GM23338 (cell line): ENCODE data around the gene IGFBP7. TPM values are rescaled to one million over a fixed set of nuclear protein-coding genes. Genes with fewer than 3 reads are reported as not detected.
A peak's percentile ranks its signal among the peaks of the same experiment; 100 is the strongest.

Source experiments
- ATAC-seq: fragments of 200-7000 bp; cut with Tn5 transposase; 3 replicates; pipeline ENCODE4 v1.9.1; 2020
- DNase-seq: peaks from one replicate; pipeline ENCODE4 v3.0.0-alpha.2; 2015; ENCODE audit warnings: low spot score
- H2AFZ ChIP-seq: fragments of 200-600 bp; sonication (generic); 2 replicates; pipeline ENCODE4 v1.8.0; 2016; ENCODE audit warnings: antibody characterized with exemption, mild to moderate bottlenecking, moderate library complexity
- H3F3A ChIP-seq: fragments of 200-600 bp; sonication (generic); replicated peaks from 2 replicates; pipeline ENCODE4 v1.8.0; 2017; ENCODE audit warnings: antibody characterized with exemption, mixed run types, low read depth
- H3K27ac ChIP-seq: fragments of 200-600 bp; sonication (generic); 2 replicates; pipeline ENCODE4 v1.6.1; 2016; ENCODE audit warnings: low read depth
- H3K27me3 ChIP-seq: fragments of 200-600 bp; sonication (generic); 2 replicates; pipeline ENCODE4 v1.8.0; 2016; ENCODE audit warnings: mild to moderate bottlenecking, mixed run types, moderate library complexity; ENCODE audit not compliant: insufficient read depth
- H3K36me3 ChIP-seq: fragments of 200-600 bp; sonication (generic); 2 replicates; pipeline ENCODE4 v1.8.0; 2016; ENCODE audit warnings: mild to moderate bottlenecking; ENCODE audit not compliant: insufficient read depth
- H3K4me1 ChIP-seq: fragments of 200-600 bp; sonication (generic); 2 replicates; pipeline ENCODE4 v1.8.0; 2016; ENCODE audit warnings: mild to moderate bottlenecking, moderate library complexity; ENCODE audit not compliant: insufficient read depth
- H3K4me2 ChIP-seq: fragments of 200-600 bp; sonication (generic); 2 replicates; pipeline ENCODE4 v1.7.1; 2017; ENCODE audit warnings: mixed run types
- H3K4me3 ChIP-seq: fragments of 200-600 bp; sonication (generic); 2 replicates; pipeline ENCODE4 v1.6.1; 2016; ENCODE audit warnings: mixed run types
- H3K79me2 ChIP-seq: fragments of 200-600 bp; sonication (generic); replicated peaks from 2 replicates; pipeline ENCODE4 v1.8.0; 2017; ENCODE audit warnings: mild to moderate bottlenecking; ENCODE audit not compliant: insufficient read depth
- H3K9me2 ChIP-seq: fragments of 200-600 bp; sonication (generic); 2 replicates; pipeline ENCODE4 v1.8.0; 2017; ENCODE audit not compliant: insufficient read depth
- H4K20me1 ChIP-seq: fragments of 200-600 bp; sonication (generic); replicated peaks from 2 replicates; pipeline ENCODE4 v1.8.0; 2017; ENCODE audit warnings: mild to moderate bottlenecking; ENCODE audit not compliant: insufficient read depth
- H3K27ac Mint-ChIP-seq: 2 replicates; pipeline ENCODE4 v1.8.0; 2020; ENCODE audit warnings: inconsistent platforms, mild to moderate bottlenecking, moderate library complexity, mixed read lengths
- H3K27me3 Mint-ChIP-seq: 3 replicates; pipeline ENCODE4 v1.8.0; 2022; ENCODE audit warnings: low read depth, mild to moderate bottlenecking, moderate library complexity, mixed read lengths, inconsistent platforms; ENCODE audit not compliant: insufficient read depth, poor library complexity
- H3K36me3 Mint-ChIP-seq: 3 replicates; pipeline ENCODE4 v1.8.0; 2021; ENCODE audit warnings: low read depth, mild to moderate bottlenecking, inconsistent platforms, moderate library complexity, mixed read lengths
- H3K4me1 Mint-ChIP-seq: 3 replicates; pipeline ENCODE4 v1.8.0; 2020; ENCODE audit warnings: mild to moderate bottlenecking, inconsistent platforms, mixed read lengths
- H3K4me3 Mint-ChIP-seq: 3 replicates; pipeline ENCODE4 v1.8.0; 2021; ENCODE audit warnings: moderate library complexity, mild to moderate bottlenecking, inconsistent platforms, mixed read lengths
- H3K9me3 Mint-ChIP-seq: 3 replicates; pipeline ENCODE4 v1.8.0; 2020; ENCODE audit warnings: moderate library complexity, mild to moderate bottlenecking, inconsistent platforms, mixed read lengths
- CREB1 ChIP-seq: fragments of 250-450 bp; sonication (Bioruptor Pico); IDR thresholded peaks from 2 replicates; pipeline ENCODE4 v1.5.0; 2020; ENCODE audit warnings: low read depth, mild to moderate bottlenecking, moderate library complexity
- EZH2 ChIP-seq: fragments of 200-600 bp; sonication (generic); IDR thresholded peaks from one replicate; pipeline ENCODE4 v1.8.0; 2017; ENCODE audit warnings: antibody characterized with exemption, mild to moderate bottlenecking, low read depth; ENCODE audit not compliant: unreplicated experiment
- EZH2phosphoT487 ChIP-seq: fragments of 200-600 bp; sonication (generic); IDR thresholded peaks from one replicate; pipeline ENCODE4 v1.8.1; 2018; ENCODE audit warnings: antibody characterized with exemption; ENCODE audit not compliant: unreplicated experiment
- JUNB ChIP-seq: IDR thresholded peaks from one replicate; pipeline ENCODE4 v1.6.1; 2016; ENCODE audit warnings: antibody characterized with exemption; ENCODE audit not compliant: unreplicated experiment
- NANOG ChIP-seq: IDR thresholded peaks from 2 replicates; pipeline ENCODE4 v1.6.1; 2016; ENCODE audit warnings: antibody characterized with exemption, borderline replicate concordance
- POLR2AphosphoS5 ChIP-seq: IDR thresholded peaks from 2 replicates; pipeline ENCODE4 v1.6.1; 2016; ENCODE audit warnings: antibody characterized with exemption, low read depth
- STAT1 ChIP-seq: IDR thresholded peaks from one replicate; pipeline ENCODE4 v1.6.1; 2016; ENCODE audit warnings: antibody characterized with exemption; ENCODE audit not compliant: unreplicated experiment
- ZNF114 ChIP-seq: fragments of 250-450 bp; sonication (Bioruptor Pico); IDR thresholded peaks from 2 replicates; pipeline ENCODE4 v1.5.0; 2020; ENCODE audit warnings: mild to moderate bottlenecking, moderate library complexity
- ZNF331 ChIP-seq: fragments of 250-450 bp; sonication (Bioruptor Pico); IDR thresholded peaks from 2 replicates; pipeline ENCODE4 v1.5.0; 2020; ENCODE audit warnings: low read depth, mild to moderate bottlenecking, moderate library complexity
- polyA plus RNA-seq: library from polyadenylated mRNA; unstranded; fragments of >200 nt; fragmentation: Nextera tagmentation; extraction: Ambion mirVana; gene quantifications from 2 replicates; pipeline ENCODE4 v1.2.1, GENCODE V29; 2016
- total RNA-seq: library from RNA; depleted of rRNA; stranded (reverse); fragments of >200 nt; shearing (Covaris generic); gene quantifications from 2 replicates; pipeline ENCODE4 v1.2.3, GENCODE V29; 2014
- TF ChIP-seq, protein P1 (sequence below), 2 experiments: fragments of 200-600 bp in 1 of 2; sonication (generic) in 1 of 2; conservative IDR thresholded peaks; 2 replicates each; pipeline versions ENCODE4 v1.5.1 to v1.6.1; 2016 to 2017; ENCODE audit warnings: antibody characterized with exemption in 2 of 2, low read depth in 2 of 2, mild to moderate bottlenecking in 2 of 2, moderate library complexity in 1 of 2
- TF ChIP-seq, protein P2 (sequence below): fragments of 250-450 bp; sonication (Bioruptor Pico); IDR thresholded peaks from 2 replicates; pipeline ENCODE4 v1.5.0; 2020; ENCODE audit warnings: mild to moderate bottlenecking, moderate library complexity
- TF ChIP-seq, protein P3 (sequence below): IDR thresholded peaks from one replicate; pipeline ENCODE4 v1.6.1; 2018; ENCODE audit warnings: antibody characterized with exemption; ENCODE audit not compliant: unreplicated experiment
- TF ChIP-seq, protein P4 (sequence below): IDR thresholded peaks from 2 replicates; pipeline ENCODE4 v1.6.1; 2016; ENCODE audit warnings: antibody characterized with exemption

The IGFBP7 gene
- total and polyA plus RNA-seq, 2 experiments from 2014 or later = 0.49 to 7.9 TPM

DNA sequence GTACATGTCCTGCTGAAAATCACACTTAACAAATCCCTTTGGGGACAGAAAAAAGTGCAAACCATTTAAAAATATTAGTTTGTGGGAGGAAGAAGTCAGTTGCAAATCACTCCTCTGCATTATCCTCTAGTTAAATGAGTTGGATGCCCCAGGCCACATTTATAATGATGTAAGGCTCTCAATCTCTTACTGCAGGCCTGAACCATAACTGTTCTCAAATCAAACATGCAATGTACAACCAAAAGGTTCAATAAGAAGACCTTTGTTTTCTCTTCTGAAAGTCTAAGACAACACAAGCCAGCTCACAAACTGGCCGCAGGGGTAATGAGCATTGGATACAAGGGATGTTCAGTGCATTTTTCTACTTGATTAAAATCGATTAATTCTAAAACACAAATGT is 39.7 kb downstream of the IGFBP7 start:
- H3K27me3 Mint-ChIP-seq = peaks cover 8% of the 10 kb centered on the region
- no peaks in the 10 kb centered on the region for H3K36me3 Mint-ChIP-seq
- Histone ChIP-seq H3K27ac (no peak overlapping the region), H3K4me3 (no peak overlapping the region), H3K36me3 (no peaks in the 10 kb centered on the region), H3F3A (no peaks in the 10 kb centered on the region), H3K27me3 (no peaks in the 10 kb centered on the region), H3K79me2 (no peaks in the 10 kb centered on the region), H2AFZ (peak overlapping the region; percentile 80; the same call in 1 of the 2 replicates), H3K4me2 (no peak overlapping the region), H3K4me1 (no peaks in the 10 kb centered on the region), H3K9me2 (0 out of 2 replicates have a peak, but pooled peaks cover 7% of the 10 kb centered on the region), H4K20me1 (no peaks in the 10 kb centered on the region)
- ATAC-seq = no peak
- no peak overlapping the region for H3K4me3 Mint-ChIP-seq
- H3K9me3 Mint-ChIP-seq = no peaks in the 10 kb centered on the region
- DNase-seq = no peak
- no peak overlapping the region for H3K27ac Mint-ChIP-seq
- TF ChIP-seq, protein P1, sequence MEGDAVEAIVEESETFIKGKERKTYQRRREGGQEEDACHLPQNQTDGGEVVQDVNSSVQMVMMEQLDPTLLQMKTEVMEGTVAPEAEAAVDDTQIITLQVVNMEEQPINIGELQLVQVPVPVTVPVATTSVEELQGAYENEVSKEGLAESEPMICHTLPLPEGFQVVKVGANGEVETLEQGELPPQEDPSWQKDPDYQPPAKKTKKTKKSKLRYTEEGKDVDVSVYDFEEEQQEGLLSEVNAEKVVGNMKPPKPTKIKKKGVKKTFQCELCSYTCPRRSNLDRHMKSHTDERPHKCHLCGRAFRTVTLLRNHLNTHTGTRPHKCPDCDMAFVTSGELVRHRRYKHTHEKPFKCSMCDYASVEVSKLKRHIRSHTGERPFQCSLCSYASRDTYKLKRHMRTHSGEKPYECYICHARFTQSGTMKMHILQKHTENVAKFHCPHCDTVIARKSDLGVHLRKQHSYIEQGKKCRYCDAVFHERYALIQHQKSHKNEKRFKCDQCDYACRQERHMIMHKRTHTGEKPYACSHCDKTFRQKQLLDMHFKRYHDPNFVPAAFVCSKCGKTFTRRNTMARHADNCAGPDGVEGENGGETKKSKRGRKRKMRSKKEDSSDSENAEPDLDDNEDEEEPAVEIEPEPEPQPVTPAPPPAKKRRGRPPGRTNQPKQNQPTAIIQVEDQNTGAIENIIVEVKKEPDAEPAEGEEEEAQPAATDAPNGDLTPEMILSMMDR (conservative IDR thresholded peaks at IDR 0.05; ENCODE audit: low read depth in 2 of 2) = no peak
- no peak for TF ChIP-seq EZH2
- TF ChIP-seq ZNF114 = no peak
- TF ChIP-seq EZH2phosphoT487 = no peak
- TF ChIP-seq ZNF331 (CRISPR knock-in tag) = no peak
- TF ChIP-seq, protein P2, sequence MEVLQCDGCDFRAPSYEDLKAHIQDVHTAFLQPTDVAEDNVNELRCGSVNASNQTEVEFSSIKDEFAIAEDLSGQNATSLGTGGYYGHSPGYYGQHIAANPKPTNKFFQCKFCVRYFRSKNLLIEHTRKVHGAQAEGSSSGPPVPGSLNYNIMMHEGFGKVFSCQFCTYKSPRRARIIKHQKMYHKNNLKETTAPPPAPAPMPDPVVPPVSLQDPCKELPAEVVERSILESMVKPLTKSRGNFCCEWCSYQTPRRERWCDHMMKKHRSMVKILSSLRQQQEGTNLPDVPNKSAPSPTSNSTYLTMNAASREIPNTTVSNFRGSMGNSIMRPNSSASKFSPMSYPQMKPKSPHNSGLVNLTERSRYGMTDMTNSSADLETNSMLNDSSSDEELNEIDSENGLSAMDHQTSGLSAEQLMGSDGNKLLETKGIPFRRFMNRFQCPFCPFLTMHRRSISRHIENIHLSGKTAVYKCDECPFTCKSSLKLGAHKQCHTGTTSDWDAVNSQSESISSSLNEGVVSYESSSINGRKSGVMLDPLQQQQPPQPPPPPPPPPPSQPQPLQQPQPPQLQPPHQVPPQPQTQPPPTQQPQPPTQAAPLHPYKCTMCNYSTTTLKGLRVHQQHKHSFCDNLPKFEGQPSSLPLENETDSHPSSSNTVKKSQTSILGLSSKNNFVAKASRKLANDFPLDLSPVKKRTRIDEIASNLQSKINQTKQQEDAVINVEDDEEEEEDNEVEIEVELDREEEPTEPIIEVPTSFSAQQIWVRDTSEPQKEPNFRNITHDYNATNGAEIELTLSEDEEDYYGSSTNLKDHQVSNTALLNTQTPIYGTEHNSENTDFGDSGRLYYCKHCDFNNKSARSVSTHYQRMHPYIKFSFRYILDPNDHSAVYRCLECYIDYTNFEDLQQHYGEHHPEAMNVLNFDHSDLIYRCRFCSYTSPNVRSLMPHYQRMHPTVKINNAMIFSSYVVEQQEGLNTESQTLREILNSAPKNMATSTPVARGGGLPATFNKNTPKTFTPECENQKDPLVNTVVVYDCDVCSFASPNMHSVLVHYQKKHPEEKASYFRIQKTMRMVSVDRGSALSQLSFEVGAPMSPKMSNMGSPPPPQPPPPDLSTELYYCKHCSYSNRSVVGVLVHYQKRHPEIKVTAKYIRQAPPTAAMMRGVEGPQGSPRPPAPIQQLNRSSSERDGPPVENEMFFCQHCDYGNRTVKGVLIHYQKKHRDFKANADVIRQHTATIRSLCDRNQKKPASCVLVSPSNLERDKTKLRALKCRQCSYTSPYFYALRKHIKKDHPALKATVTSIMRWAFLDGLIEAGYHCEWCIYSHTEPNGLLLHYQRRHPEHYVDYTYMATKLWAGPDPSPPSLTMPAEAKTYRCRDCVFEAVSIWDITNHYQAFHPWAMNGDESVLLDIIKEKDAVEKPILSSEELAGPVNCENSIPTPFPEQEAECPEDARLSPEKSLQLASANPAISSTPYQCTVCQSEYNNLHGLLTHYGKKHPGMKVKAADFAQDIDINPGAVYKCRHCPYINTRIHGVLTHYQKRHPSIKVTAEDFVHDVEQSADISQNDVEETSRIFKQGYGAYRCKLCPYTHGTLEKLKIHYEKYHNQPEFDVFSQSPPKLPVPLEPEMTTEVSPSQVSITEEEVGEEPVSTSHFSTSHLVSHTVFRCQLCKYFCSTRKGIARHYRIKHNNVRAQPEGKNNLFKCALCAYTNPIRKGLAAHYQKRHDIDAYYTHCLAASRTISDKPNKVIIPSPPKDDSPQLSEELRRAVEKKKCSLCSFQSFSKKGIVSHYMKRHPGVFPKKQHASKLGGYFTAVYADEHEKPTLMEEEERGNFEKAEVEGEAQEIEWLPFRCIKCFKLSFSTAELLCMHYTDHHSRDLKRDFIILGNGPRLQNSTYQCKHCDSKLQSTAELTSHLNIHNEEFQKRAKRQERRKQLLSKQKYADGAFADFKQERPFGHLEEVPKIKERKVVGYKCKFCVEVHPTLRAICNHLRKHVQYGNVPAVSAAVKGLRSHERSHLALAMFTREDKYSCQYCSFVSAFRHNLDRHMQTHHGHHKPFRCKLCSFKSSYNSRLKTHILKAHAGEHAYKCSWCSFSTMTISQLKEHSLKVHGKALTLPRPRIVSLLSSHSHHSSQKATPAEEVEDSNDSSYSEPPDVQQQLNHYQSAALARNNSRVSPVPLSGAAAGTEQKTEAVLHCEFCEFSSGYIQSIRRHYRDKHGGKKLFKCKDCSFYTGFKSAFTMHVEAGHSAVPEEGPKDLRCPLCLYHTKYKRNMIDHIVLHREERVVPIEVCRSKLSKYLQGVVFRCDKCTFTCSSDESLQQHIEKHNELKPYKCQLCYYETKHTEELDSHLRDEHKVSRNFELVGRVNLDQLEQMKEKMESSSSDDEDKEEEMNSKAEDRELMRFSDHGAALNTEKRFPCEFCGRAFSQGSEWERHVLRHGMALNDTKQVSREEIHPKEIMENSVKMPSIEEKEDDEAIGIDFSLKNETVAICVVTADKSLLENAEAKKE (CRISPR knock-in tag) = no peak
- TF ChIP-seq CREB1 (CRISPR knock-in tag) = no peak
- TF ChIP-seq NANOG = no peak
- TF ChIP-seq STAT1 = no peak
- TF ChIP-seq JUNB = no peak
- TF ChIP-seq, protein P3, sequence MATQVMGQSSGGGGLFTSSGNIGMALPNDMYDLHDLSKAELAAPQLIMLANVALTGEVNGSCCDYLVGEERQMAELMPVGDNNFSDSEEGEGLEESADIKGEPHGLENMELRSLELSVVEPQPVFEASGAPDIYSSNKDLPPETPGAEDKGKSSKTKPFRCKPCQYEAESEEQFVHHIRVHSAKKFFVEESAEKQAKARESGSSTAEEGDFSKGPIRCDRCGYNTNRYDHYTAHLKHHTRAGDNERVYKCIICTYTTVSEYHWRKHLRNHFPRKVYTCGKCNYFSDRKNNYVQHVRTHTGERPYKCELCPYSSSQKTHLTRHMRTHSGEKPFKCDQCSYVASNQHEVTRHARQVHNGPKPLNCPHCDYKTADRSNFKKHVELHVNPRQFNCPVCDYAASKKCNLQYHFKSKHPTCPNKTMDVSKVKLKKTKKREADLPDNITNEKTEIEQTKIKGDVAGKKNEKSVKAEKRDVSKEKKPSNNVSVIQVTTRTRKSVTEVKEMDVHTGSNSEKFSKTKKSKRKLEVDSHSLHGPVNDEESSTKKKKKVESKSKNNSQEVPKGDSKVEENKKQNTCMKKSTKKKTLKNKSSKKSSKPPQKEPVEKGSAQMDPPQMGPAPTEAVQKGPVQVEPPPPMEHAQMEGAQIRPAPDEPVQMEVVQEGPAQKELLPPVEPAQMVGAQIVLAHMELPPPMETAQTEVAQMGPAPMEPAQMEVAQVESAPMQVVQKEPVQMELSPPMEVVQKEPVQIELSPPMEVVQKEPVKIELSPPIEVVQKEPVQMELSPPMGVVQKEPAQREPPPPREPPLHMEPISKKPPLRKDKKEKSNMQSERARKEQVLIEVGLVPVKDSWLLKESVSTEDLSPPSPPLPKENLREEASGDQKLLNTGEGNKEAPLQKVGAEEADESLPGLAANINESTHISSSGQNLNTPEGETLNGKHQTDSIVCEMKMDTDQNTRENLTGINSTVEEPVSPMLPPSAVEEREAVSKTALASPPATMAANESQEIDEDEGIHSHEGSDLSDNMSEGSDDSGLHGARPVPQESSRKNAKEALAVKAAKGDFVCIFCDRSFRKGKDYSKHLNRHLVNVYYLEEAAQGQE = no peak
- TF ChIP-seq, protein P4, sequence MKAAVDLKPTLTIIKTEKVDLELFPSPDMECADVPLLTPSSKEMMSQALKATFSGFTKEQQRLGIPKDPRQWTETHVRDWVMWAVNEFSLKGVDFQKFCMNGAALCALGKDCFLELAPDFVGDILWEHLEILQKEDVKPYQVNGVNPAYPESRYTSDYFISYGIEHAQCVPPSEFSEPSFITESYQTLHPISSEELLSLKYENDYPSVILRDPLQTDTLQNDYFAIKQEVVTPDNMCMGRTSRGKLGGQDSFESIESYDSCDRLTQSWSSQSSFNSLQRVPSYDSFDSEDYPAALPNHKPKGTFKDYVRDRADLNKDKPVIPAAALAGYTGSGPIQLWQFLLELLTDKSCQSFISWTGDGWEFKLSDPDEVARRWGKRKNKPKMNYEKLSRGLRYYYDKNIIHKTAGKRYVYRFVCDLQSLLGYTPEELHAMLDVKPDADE = no peak
- TF ChIP-seq POLR2AphosphoS5 = no peak
- no peaks in the 10 kb centered on the region for H3K4me1 Mint-ChIP-seq
